Measurements from ENCODE around the gene CNKSR3.

DNA sequence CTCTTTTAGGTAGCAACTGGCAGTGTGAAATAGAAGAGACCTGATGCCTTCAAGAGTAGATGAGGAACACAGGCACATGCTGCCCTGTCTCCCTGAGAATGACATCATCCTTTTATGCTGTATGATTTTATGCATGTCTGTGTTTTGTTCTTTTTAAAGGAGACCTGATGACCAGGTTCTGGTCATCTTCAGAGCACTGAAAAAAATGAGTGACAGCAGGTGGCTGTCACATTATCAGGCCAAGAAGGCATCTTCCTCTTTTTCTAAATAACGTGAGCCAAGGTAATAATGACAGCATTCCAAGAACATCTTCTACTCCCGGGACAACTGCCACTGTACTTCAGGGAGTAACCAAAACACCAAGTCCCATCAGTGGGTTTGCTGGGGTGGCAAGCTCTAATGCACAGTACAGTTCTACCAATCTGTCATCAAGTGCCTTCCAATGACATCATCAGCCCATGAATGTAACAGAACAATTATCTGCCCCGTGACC lies 28.9 kb downstream of the CNKSR3 start:
- TF ChIP-seq, protein P1, sequence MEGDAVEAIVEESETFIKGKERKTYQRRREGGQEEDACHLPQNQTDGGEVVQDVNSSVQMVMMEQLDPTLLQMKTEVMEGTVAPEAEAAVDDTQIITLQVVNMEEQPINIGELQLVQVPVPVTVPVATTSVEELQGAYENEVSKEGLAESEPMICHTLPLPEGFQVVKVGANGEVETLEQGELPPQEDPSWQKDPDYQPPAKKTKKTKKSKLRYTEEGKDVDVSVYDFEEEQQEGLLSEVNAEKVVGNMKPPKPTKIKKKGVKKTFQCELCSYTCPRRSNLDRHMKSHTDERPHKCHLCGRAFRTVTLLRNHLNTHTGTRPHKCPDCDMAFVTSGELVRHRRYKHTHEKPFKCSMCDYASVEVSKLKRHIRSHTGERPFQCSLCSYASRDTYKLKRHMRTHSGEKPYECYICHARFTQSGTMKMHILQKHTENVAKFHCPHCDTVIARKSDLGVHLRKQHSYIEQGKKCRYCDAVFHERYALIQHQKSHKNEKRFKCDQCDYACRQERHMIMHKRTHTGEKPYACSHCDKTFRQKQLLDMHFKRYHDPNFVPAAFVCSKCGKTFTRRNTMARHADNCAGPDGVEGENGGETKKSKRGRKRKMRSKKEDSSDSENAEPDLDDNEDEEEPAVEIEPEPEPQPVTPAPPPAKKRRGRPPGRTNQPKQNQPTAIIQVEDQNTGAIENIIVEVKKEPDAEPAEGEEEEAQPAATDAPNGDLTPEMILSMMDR (IDR thresholded peaks at IDR 0.05; ENCODE audit: low read length) = no peak
- TF ChIP-seq EZH2 (IDR thresholded peaks at IDR 0.05; ENCODE audit: borderline replicate concordance, low read length) = no peak
